Measurements from ENCODE around the gene FSCN2.

Gene FSCN2

DNA sequence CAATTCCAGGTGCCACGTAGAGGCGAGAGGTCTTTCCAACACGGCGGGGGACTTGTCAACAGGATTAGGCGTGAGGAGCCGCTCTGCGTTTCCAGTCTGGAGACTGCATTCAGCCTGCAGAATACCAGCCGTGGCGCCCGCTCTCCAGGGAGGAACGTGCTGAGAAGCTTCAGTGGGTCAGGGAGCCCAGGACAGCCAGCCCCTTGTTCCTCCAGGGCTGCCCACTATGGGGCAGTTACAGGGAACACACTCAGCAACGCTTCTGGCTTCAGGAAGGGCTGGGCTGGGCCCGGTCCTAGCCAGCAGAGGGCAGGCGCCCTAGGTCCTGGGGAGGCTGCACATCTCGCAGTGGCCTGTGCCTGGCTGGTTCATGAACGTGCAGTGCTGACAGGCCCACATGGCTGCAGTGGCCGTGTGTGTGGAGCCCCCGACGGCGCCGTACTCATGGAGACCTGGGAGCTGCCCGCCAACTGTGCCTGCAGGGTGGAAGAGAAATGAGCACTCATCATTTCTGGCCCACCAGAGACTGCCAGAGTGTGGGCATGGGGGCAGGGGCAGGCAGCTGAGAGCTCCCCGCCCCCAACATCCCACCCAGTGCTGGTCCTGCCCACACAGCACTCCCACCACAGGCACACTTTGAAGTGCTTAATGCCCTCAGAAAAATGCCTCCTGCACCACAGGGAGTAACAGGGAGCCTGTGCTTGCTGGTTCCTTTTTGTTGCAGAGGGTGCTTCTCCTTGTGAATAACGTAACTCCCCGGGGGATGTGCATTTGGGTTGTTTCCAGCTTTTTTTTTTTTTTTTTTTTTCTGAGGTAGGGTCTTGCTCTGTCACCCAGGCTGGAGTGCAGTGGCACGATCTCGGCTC lies 31.0 kb downstream of the FSCN2 start:
- DNase-seq, result no peak

DNA sequence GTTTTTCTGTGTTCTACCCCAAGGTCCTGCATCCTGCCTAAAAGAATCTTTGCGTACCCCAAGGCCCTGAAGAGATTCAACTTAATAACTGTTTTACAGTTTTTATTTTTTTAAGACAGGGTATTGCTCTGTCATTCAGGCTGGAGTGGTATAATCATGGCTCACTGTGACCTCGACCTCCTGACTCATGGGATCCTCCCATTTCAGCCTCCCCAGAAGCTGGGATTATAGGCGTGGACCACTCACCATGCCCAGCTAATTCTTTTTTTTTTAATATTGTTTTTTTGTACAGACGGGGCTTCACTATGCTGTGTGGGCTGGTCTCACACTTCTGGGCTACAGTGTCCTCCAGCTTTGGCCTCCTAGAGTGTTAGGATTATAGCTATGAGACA lies 33.3 kb downstream of the FSCN2 start:
- DNase-seq, result no peak

DNA sequence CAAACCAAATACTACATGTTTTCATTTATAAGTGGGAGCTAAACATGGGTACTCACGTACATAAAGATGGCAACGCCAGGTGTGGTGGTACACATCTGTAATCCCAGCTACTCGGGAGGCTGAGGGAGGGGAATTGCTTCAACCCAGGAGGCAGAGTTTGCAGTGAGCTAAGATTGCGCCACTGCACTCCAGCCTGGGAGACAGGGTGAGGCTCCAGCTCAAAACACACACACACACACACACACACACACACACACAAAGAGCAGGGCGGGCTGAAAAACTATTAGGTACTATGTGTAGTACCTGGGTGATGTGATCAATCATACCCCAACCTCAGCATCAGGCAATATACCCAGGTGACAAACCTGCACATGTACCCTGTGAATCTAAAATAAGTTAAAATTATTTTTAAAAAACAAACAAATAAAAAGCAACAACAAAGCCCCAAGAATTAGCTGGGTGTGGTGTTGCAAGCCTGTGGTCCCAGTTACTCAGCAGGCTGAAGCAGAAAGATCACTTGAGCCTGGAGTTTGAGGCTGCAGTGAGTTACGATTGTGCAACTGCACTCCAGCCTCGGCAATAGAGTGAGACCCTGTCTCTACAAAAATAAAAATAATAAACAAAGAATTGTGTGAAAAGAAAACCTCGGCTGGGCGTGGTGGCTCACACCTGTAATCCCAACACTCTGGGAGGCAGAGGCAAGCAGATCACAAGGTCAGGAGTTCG lies 35.8 kb downstream of the FSCN2 start:
- DNase-seq, result peak in 1 of 2 donors; percentile 9

DNA sequence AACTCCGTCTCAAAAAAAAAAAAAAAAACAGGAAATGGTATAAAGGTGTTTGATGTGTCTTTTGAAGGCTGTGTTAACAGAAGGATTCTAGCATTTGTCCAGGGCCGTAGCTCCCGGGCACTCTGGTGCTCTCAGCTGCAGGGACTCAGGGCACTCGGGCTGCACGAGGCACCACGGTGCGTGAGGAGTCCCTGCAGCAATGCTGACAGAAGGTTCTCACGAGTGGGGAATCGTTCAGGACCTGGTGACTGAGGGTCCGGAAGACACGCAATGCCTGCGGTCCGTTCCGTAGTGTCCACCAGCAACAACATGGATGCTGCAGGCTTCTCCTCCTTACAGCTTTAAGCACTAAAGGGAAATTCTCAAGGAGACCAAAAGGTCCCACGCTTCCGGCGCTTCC lies 36.6 kb downstream of the FSCN2 start:
- DNase-seq, result no peak

DNA sequence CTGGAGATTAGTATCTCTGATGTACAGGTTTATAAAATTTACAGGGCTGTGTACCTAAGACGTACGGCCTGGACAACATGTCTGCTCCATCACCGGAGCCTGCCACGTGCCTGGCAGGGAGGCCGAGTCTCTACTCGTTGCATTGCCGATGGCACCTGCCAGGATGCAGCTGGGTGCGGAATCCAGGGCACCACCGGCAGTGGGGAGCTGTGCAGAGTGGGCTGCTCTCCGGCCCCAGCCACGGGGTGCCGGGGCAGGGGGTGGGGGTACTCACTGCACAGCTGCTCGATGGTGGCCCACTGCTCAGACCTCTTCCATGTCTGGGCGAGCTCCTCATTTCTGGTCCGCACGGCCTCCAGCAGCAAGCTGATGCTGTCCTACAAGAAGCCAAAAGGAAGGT lies 37.1 kb downstream of the FSCN2 start:
- DNase-seq, result no peak

DNA sequence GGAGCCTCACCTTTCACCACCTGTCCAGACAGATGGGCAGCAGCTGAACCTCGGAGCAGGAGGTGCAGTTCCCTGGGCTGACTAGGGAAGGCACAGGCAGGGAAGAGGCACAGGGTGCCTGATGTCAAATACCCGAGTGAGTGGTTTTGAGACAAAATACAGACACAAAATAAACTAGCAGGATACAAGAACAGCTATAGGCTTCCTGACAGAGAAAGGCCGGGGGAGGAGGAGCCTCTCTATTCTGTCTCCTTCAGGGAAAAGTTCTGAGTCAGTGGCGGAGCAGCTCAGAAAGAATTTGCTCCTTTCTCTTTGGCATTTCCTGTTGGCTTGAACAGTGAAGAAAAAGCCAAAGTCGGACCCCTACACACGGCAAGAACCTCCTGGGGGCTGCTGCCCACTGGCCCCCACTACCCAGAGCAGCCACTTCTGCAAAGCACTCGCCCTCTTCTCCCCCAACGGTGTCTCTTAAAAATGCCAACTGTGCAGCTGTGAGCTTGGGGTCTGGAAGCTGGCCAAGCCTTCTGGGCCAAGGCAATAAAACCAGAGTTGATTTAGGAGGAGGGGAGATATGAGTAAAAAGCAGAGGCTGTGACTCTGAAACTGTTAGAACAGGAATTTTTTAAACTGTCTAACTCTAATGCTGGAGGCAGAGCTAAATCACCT lies 38.4 kb downstream of the FSCN2 start:
- peak in 1 of 2 donors; percentile 83 for DNase-seq

DNA sequence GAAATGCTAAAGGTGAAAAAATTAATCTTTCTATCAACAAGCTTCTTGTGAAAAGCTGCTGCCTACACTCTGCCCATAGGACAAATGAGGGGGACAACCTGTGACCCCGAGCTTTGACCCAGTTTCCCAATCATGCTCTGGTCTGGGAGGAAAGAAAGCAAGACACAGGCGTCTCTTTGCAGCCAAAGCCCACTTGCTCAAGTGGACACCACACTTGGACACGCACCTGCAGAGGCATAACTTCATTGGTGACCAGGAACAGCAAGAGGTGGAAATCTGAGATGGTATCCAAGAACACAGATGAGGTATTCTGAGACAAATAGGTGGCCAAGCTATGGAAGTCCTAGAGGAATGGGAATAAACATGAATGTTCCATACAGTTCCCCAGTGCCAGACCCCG lies 39.0 kb downstream of the FSCN2 start:
- DNase-seq, result no peak

DNA sequence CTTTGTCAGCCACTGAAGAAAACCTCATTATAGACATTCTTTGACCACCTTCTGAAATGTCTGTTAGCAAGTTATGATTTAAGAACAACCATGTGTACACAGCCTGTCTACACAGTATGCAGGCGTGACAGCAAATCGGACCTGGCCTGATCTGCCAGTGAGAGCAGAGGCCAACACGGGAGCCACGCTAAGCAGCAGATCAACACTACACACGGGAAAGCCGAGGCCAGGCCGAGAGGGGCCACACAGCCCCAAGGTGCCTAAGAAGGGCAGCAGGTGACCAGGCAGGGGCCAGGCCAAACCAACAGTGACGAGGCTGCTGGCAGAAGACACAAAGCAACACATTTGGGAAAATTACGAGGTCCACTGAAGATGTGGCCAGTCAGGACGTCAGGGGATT lies 40.2 kb downstream of the FSCN2 start:
- DNase-seq, result no peak

DNA sequence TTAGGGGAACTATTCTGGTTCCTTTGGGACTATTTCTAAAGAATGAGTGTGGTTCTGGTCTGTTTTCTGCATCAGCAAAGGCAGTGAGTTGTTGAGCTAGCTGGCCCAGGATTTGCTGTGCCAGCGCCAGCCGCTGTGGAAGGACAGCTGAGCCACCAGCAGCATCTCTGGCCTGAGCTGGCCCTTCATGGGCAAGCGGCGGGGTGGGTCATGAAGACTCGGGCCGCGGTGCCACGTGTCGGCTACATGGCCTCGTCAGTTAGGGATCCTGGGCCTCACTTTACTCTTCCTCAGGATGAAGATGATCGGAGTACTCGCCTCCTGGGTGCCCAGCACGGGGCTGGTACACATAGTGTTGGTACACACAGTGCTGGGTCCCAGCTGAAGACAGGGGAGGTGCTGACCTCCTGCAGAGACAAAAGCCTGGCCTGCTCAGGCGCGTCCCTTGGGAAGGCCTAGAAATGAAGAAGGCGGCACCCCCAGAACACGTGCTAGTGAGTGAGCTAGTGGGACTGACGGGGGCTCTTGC lies 41.9 kb downstream of the FSCN2 start:
- no peak for DNase-seq

DNA sequence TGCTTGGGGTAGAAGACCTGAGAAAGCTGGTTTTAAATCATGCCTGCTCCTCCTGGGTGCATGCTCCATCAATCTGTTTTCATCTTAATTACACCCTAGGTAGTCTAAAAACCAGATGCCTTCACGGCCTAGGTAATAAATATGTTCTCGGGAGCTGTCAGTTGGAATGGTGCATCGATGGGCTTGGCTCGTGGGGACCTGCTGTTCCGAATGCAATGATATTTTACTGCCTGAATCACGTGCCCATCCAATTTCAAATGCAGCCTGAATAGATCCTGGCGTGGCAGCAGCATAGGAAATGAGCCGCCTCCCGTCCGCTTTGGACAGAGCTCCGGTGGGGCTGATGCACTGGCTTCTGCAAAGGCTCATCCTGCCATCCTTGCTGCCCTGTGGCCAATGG lies 42.8 kb downstream of the FSCN2 start:
- no peak for DNase-seq

DNA sequence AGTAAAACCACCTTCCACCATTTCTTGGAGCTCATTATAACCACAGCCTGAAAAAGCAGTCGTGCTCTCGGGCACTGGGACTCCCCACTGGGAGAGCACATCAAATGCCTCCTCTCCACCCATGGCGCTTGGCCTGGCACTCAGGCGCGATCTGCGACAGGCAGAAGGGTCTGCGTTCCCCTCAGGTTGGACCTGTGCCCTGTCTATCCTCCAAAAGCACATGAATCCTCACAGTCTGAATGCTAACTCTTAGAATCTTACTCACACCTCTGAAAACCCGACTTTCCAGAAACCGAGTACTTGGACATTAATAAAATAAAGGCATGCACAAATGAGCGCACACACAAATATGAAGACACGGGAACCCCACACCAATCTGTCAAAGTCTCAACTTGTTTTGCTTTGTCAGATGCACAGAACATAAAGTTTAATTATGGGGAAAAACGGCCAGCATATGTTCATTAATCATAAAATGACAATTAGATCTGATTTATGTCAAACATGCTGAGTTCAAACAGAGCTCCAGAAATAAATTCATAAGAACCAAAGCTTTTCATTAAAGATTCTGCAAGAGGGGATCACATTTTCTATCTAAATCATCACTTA lies 44.5 kb downstream of the FSCN2 start:
- no peak for DNase-seq

DNA sequence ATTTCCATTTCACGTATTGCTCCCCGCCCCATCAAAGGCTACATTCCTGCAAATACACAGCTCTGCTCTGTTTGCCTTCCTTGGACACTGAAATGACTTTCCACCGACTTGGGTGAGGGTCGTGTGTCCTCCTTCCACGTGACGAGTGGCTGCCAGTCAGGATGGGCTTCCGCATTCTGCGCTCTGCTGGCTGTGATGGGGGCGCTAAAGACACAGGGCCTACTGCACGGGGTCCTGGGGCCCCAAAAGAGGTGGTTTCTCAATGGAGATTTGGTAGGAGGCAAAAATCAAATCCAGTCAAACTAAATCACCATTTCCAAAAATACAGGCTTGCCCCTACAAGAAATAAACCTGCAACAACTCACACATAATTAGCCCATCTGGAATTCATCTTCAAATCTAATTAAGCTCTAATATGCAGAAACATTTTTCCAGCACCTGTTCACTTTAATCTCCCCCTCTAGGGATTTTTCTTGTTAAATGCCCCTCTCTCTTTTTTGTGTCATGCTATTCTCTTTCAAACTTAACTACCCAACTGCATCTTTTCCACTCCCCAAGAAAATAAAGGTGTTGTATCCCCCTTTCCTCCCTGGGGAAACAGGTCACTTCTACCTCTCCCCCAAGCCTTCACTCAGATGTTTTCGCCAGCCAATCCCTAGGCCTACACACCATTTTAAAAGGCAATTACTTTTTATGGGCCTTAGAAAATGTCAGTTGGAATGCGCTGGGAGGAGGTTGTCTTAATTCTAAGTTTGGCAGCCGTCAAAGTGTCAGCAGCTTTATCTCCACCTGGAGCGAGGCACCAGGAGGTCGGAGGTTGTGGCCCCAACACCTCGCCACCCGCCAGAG lies 45.8 kb downstream of the FSCN2 start:
- no peak for DNase-seq

DNA sequence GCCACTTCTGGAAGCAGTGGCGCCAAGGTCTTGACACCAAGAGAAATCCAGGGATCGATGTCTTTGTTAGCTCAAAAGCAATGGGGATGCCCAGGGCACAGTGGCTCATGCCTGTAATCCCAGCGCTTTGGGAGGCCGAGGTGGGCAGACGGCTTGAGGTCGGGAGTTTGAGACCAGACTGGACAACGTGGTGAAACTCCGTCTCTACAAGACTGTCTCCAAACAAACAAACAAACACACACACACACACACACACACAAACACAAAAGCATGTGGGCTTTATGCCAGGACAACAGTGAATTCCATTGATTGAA lies 46.4 kb downstream of the FSCN2 start:
- DNase-seq, result no peak

DNA sequence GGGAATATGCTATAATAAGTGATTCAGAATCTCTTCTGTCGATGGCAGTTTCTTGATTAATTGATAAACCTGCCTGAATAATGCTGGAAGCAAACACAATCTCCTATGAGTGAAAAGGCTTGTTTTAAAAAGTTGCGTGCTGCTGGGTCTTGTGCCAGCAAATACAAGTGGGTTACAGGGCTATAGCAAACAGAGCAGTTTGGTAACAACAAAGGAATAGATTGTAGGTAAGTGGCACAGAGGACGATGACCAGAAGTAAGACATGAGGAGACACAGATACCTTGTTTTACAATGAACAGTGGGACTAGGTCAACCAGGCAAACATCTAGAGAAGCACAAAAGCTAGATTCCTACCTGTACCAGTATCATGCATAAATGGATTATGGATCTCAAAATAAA lies 47.7 kb downstream of the FSCN2 start:
- no peak for DNase-seq

DNA sequence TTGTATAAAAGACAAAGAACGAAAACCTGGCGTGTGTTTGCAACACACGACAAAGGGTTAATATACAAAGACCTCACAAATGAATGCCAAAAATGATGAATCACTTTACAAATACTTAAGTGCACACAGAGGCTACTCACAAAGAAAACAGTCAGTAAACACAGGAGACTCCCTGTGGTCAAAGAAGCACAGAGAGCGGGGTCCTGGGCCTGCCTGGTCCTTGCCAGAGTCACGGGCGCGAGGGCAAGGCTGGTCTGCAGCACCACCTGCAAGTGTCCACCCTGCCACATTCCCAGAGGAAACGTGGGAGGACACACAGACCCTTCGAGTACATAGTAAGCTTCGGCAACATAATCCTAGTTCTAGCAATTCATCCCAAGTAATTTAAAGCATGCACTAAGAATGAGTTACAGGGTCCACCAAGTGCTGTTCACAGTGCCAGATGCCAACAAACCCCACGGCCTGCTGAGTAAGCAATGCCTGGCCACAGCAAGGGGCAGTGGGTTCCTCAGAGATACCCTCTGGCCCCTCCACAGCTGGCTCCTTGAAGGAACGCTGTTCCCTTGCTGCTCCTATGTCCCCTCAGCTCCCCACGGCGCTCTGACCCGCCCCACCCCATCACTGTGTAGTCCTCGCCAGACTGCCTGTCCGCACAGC lies 48.6 kb downstream of the FSCN2 start:
- DNase-seq, result no peak

DNA sequence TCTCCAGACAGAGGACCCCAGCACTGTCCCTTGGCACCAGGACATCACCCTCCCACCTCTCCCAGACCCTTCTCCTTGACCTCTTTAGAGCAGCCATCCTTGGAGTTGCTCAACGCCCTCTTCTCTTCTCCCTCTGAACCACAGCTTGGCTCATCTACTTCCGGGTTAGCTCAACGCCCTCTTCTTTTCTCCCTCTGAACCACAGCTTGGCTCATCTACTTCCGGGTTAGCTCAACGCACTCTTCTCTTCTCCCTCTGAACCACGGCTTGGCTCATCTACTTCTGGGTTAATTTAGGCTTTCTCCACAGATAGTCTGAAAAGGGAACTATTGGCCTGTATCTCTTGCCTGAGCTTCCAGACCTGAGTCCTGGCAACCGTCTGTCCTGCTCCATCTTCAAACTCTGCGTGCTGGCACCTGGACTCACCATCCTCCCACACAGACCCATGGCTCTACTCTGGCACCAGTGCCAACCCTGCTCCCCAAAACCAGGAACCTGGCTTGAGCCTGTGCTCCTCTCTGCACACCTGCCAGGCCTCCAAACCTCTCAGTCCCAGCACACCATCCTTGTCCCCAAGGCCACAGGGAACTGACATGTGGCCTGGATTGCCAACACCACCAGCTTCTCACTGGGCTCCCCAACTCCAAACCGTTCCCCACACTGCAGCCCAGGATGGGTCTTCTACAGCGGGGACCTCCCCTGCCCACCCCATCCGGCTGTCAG lies 49.3 kb downstream of the FSCN2 start:
- no peak for DNase-seq

DNA sequence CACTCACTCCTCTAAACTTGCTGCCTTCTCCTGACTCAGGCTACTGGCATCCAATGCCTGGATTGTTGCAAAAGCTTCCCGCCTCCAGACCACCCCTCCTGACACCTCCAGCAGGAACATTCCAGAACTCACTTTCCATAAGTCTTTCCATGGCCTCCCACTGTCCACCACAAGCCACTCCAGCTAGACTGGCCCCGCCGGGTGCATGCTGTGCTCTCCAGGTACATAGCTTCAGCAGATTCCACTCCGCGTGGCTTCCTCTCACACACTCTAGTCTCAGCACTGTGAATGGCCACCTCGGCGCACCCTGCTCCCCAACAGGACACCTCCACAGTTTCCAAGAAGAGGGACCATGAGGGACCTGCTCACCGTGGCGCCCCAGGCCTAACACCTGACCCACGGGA lies 49.9 kb downstream of the FSCN2 start:
- DNase-seq, result no peak

DNA sequence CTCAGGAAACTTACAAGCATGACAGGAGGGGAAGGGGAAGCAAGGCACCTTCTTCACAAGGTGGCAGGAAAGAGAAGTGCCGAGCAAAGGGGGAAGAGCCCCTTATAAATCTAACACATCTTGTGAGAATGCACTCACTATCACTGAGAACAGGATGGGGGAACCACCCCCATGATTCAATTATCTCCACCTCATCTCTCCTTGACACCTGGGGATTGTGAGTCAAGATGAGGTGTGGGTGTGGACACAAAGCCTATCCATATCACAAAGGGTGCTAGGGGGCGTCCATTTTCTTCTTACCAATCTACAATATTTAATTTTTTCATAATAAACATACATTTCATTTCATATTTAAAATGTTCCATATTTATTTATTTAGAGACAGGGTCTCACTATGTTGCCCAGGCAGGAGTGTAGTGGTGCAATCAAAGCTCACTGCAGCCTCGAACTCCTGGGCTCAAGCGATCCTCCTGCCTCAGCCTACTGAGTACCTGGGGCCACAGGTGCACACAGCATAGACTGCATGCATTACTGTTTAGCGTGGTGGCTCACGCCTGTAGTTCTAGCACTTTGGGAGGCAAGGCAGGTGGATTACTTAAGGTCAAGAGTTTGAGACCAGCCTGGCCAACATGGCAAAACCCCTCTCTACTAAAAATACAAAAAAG lies 50.5 kb downstream of the FSCN2 start:
- DNase-seq, result no peak

DNA sequence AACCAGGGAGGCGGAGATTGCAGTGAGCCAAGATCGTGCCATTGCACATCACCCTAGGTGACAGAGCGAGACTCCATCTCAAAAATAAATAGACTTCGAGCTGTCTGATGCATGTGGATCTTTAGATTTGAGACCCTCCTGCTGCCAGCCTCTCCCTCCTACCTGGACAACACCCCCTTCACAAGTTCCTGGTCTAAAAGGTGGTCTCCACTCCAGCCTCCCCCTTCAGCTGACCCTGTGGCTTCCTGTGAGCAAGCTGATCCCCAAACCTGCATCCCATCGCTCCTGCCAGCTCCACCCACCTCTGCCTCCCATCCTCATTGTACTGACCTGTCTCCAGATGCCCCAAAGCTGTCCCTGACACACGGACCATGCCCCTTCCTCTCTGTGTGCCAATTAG lies 51.1 kb downstream of the FSCN2 start:
- no peak for DNase-seq

DNA sequence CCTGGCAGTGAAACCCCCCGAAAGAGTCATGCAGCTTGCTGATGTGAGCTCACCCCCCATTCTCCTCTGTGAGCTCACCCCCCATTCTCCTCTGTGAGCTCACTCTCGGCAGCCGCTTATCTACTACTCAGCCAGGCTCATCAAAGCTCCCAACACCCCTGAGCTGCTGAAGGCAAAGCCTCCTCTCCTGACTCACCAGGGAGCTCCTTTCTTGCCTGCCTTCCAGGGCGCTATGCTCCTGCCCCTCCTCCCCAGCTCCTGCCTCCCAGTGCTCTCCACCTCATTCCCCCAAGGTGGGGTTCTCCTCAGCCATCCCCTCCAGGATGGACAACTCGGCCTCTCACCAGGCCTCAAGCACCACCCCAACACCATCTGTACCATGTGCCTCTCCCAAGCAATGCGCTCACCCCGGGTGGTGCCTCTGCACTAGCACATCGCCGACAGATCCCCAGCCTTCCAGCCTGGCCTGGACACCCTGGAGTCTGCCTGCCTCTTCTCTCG lies 51.7 kb downstream of the FSCN2 start:
- no peak for DNase-seq

All from bone marrow (tissue), 2 donors.